GM18505 (cell line): ENCODE measurements around the gene CDH8.

Source experiments
- ATAC-seq: cut with Tn5 transposase; IDR thresholded peaks from one replicate; pipeline ENCODE4 v1.9.1; 2021; ENCODE audit not compliant: unreplicated experiment
- POLR2A ChIP-seq: IDR thresholded peaks from 4 replicates; pipeline ENCODE4 v1.6.1; 2011; ENCODE audit warnings: borderline replicate concordance; ENCODE audit not compliant: insufficient read depth, insufficient read length; ENCODE audit errors: extremely low read depth

Gene CDH8

GRCh38 chr16:61676740-61677139, 359.5 kb downstream of the CDH8 start:
- ATAC-seq, result no peak
- TF ChIP-seq POLR2A, result no peak

- TF ChIP-seq POLR2A, result no peak
- no peak for ATAC-seq
Observed at GRCh38 chr16:61671161-61671560, 365.1 kb downstream of the CDH8 start.

GRCh38 chr16:61665512-61665911, 370.7 kb downstream of the CDH8 start:
- TF ChIP-seq POLR2A, result no peak
- no peak for ATAC-seq

- no peak for ATAC-seq
- no peak for TF ChIP-seq POLR2A
Observed at GRCh38 chr16:61659936-61660335, 376.3 kb downstream of the CDH8 start.

GRCh38 chr16:61654962-61655361, 381.3 kb downstream of the CDH8 start:
- no peak for TF ChIP-seq POLR2A
- ATAC-seq, result no peak

- no peak for TF ChIP-seq POLR2A
- ATAC-seq, result no peak
Observed at GRCh38 chr16:61653544-61653943, 382.7 kb downstream of the CDH8 start.

- ATAC-seq, result no peak
Observed at GRCh38 chr16:61645561-61645960, 390.7 kb downstream of the CDH8 start.

GRCh38 chr16:61644736-61645135, 391.5 kb downstream of the CDH8 start:
- no peak for ATAC-seq
- no peak for TF ChIP-seq POLR2A

More at GRCh38 chr16:61645561-61645960, 390.7 kb downstream of the CDH8 start:
- no peak for TF ChIP-seq POLR2A

- no peak for TF ChIP-seq POLR2A
- no peak for ATAC-seq
Observed at GRCh38 chr16:61617219-61617783, 418.9 kb downstream of the CDH8 start.

GRCh38 chr16:61616088-61616487, 420.1 kb downstream of the CDH8 start:
- TF ChIP-seq POLR2A, result no peak
- ATAC-seq, result no peak

- no peak for ATAC-seq
- no peak for TF ChIP-seq POLR2A
Observed at GRCh38 chr16:61611847-61612491, 424.3 kb downstream of the CDH8 start.

- no peak for ATAC-seq
- no peak for TF ChIP-seq POLR2A
Observed at GRCh38 chr16:61606581-61606980, 429.7 kb downstream of the CDH8 start.
